A673 (cell line): ENCODE results near the gene SLC25A25.

ENCODE experiments used
- CTCF ChIP-seq: fragments of 300-800, 200-600 bp; sonication (generic); conservative IDR thresholded peaks from 2 replicates; pipeline ENCODE4 v1.5.1; 2017; ENCODE audit warnings: low read depth, mild to moderate bottlenecking, antibody characterized with exemption, low read length, moderate library complexity, mixed read lengths
- EZH2 ChIP-seq: fragments of 200-600 bp; sonication (generic); IDR thresholded peaks from 2 replicates; pipeline ENCODE4 v1.6.1; 2017; ENCODE audit warnings: borderline replicate concordance, low read depth, mild to moderate bottlenecking, mixed read lengths, antibody characterized with exemption, low read length; ENCODE audit not compliant: poor library complexity, severe bottlenecking

GRCh38 chr9:128102861-128103588 is 35.0 kb downstream of the SLC25A25 start:
- TF ChIP-seq CTCF, result no peak
- no peak for TF ChIP-seq EZH2
